CD14-positive monocyte (primary cell): Measurements from ENCODE around the gene ANKRD55. TPM values are rescaled to one million over a fixed set of nuclear protein-coding genes. Genes with fewer than 3 reads are reported as not detected.

Experiments
- DNase-seq, 3 donors: peaks; one replicate each; pipeline ENCODE4 v3.0.0-alpha.2; 2011 to 2022
- H2AFZ ChIP-seq: 2 replicates; pipeline ENCODE4 v1.6.0; 2012; ENCODE audit warnings: mild to moderate bottlenecking, low read depth, low read length, inconsistent platforms; ENCODE audit not compliant: insufficient read depth, poor library complexity, severe bottlenecking
- H3K27ac ChIP-seq, 2 donors: 1 replicate in 1 of 2; 2 replicates in 1 of 2; pipeline ENCODE4 v1.5.1; 2012 to 2013; ENCODE audit warnings: low read length in 2 of 2, control low read depth in 1 of 2, inconsistent platforms in 1 of 2, low read depth in 1 of 2, mild to moderate bottlenecking in 1 of 2
- H3K27me3 ChIP-seq, 2 donors: one replicate each; pipeline versions ENCODE4 v1.6.0 to v1.6.1; 2011 to 2013; ENCODE audit warnings: low read length in 2 of 2; ENCODE audit not compliant: control insufficient read depth in 2 of 2, insufficient read depth in 2 of 2
- H3K36me3 ChIP-seq, 2 donors: replicated peaks in 1 of 2; 1 replicate in 1 of 2; 2 replicates in 1 of 2; pipeline versions ENCODE4 v1.5.1 to v1.6.1; 2012 to 2013; ENCODE audit warnings: low read length in 2 of 2, control low read depth in 1 of 2, inconsistent platforms in 1 of 2, mild to moderate bottlenecking in 1 of 2; ENCODE audit not compliant: insufficient read depth in 2 of 2, control insufficient read depth in 1 of 2
- H3K4me1 ChIP-seq, 2 donors: 1 replicate in 1 of 2; 2 replicates in 1 of 2; pipeline versions ENCODE4 v1.5.1 to v1.6.1; 2012 to 2013; ENCODE audit warnings: low read length in 2 of 2, control low read depth in 1 of 2, inconsistent platforms in 1 of 2, mild to moderate bottlenecking in 1 of 2, moderate library complexity in 1 of 2; ENCODE audit not compliant: insufficient read depth in 2 of 2, control insufficient read depth in 1 of 2
- H3K4me2 ChIP-seq: replicated peaks from 2 replicates; pipeline ENCODE3; 2012; ENCODE audit warnings: low read length, moderate library complexity, mild to moderate bottlenecking; ENCODE audit not compliant: poor library complexity, severe bottlenecking; ENCODE audit errors: extremely low read depth
- H3K4me3 ChIP-seq, 3 experiments: fragments of 200-600 bp in 1 of 3; sonication (generic) in 1 of 3; replicated peaks in 1 of 3; 1 replicate in 2 of 3; 2 replicates in 1 of 3; pipeline ENCODE4 v1.5.1; 2011 to 2013; ENCODE audit warnings: low read length in 3 of 3, mild to moderate bottlenecking in 3 of 3, control low read depth in 2 of 3, low read depth in 2 of 3, inconsistent platforms in 1 of 3, moderate library complexity in 1 of 3
- H3K79me2 ChIP-seq: 2 replicates; pipeline ENCODE4 v1.6.0; 2012; ENCODE audit warnings: mild to moderate bottlenecking, control low read depth, inconsistent platforms, low read length, moderate library complexity; ENCODE audit not compliant: insufficient read depth
- H3K9ac ChIP-seq: 2 replicates; pipeline ENCODE4 v1.6.0; 2017; ENCODE audit warnings: low read length, mild to moderate bottlenecking; ENCODE audit not compliant: insufficient read depth, poor library complexity, severe bottlenecking
- H3K9me3 ChIP-seq, 2 donors: replicated peaks in 1 of 2; 1 replicate in 1 of 2; 2 replicates in 1 of 2; pipeline versions ENCODE4 v1.5.1 to v1.6.1; 2012 to 2013; ENCODE audit warnings: low read length in 2 of 2, control low read depth in 1 of 2; ENCODE audit not compliant: control insufficient read depth in 1 of 2, insufficient read depth in 1 of 2
- H4K20me1 ChIP-seq: 2 replicates; pipeline ENCODE4 v1.6.0; 2012; ENCODE audit warnings: mild to moderate bottlenecking, low read length, control low read depth, moderate library complexity; ENCODE audit not compliant: insufficient read depth
- H3K27ac Mint-ChIP-seq, 7 donors: one replicate each; pipeline ENCODE4 v1.8.0; 2020; ENCODE audit warnings: mild to moderate bottlenecking in 7 of 7, mixed read lengths in 7 of 7, moderate library complexity in 6 of 7, inconsistent platforms in 2 of 7
- H3K27me3 Mint-ChIP-seq, 3 donors: one replicate each; pipeline ENCODE4 v1.8.0; 2021 to 2022; ENCODE audit warnings: low read depth in 3 of 3, mild to moderate bottlenecking in 3 of 3, mixed read lengths in 3 of 3, moderate library complexity in 3 of 3, inconsistent platforms in 1 of 3
- H3K36me3 Mint-ChIP-seq, 2 donors: one replicate each; pipeline ENCODE4 v1.8.0; 2020; ENCODE audit warnings: mixed read lengths in 2 of 2, inconsistent platforms in 1 of 2, mild to moderate bottlenecking in 1 of 2
- H3K4me1 Mint-ChIP-seq: one replicate; pipeline ENCODE4 v1.8.0; 2020; ENCODE audit warnings: mild to moderate bottlenecking, mixed read lengths
- H3K4me3 Mint-ChIP-seq, 2 donors: one replicate each; pipeline ENCODE4 v1.8.0; 2020; ENCODE audit warnings: mild to moderate bottlenecking in 2 of 2, mixed read lengths in 2 of 2, moderate library complexity in 1 of 2
- H3K9me3 Mint-ChIP-seq, 7 donors: one replicate each; pipeline ENCODE4 v1.8.0; 2020 to 2022; ENCODE audit warnings: mixed read lengths in 7 of 7, mild to moderate bottlenecking in 6 of 7, moderate library complexity in 6 of 7, inconsistent platforms in 2 of 7
- CTCF ChIP-seq: fragments of 200-600 bp; IDR thresholded peaks from one replicate; pipeline ENCODE4 v1.8.0; 2022; ENCODE audit warnings: antibody characterized with exemption, mild to moderate bottlenecking
- WGBS: methylation state at CpG from one replicate; pipeline ENCODE4 v1.1.5; 2013; ENCODE audit warnings: missing lambda C conversion rate; ENCODE audit not compliant: insufficient coverage; 5-methylcytosine and 5-hydroxymethylcytosine counted together
- intact Hi-C, 2 donors: fragments of 100-400 bp; cut with micrococcal nuclease; formaldehyde crosslinking; loops; one replicate each; pipeline versions ENCODE4 v1.15.0 to v1.15.1; 2023
- polyA plus RNA-seq, 3 donors: library from polyadenylated mRNA; depleted of rRNA in 1 of 3; unstranded in 2 of 3; stranded (reverse) in 1 of 3; fragments of 300-500 nt in 2 of 3; fragments of >200 nt in 1 of 3; fragmentation: Illumina TruSeq in 2 of 3; gene quantifications; 1 replicate in 2 of 3; 2 replicates in 1 of 3; pipeline ENCODE4 v1.2.3, GENCODE V29; 2012 to 2021

ANKRD55 gene
- polyA plus RNA-seq, 3 donors = 0.20 to 0.55 (median 0.28) TPM

GRCh38 chr5:56247592-56247991 is 14.5 kb upstream of the ANKRD55 start:
- DNase-seq = no peak
- Histone ChIP-seq H3K9me3 (peaks cover 11% of the 10 kb centered on the region in 2 donors), H2AFZ (no peak overlapping the region), H3K4me3 (no peak overlapping the region), H3K36me3 (no peaks in the 10 kb centered on the region), H3K27ac (no peak overlapping the region), H4K20me1 (no peaks in the 10 kb centered on the region), H3K79me2 (no peaks in the 10 kb centered on the region), H3K27me3 (no peaks in the 10 kb centered on the region), H3K4me1 (peaks cover 7 to 8% of the 10 kb centered on the region in 2 donors), H3K9ac (no peak overlapping the region), H3K4me2 (no peak overlapping the region)
- Mint-ChIP-seq H3K27ac (no peak overlapping the region), H3K4me3 (no peak overlapping the region), H3K9me3 (peaks cover 4 to 17% (median 10%) of the 10 kb centered on the region in 7 donors), H3K27me3 (no peaks in the 10 kb centered on the region), H3K4me1 (peaks cover 21% of the 10 kb centered on the region), H3K36me3 (no peaks in the 10 kb centered on the region)
- TF ChIP-seq CTCF = no peak
- intact Hi-C loops = no loop called here
- no CpG with 5 or more reads among the region's 3 CpGs for WGBS

- H2AFZ ChIP-seq = no peak overlapping the region
- peaks cover 5 to 6% of the 10 kb centered on the region in 2 donors for H3K4me1 ChIP-seq
- WGBS = 100% methylated on average over 3 of the region's 6 CpGs
- peaks cover 15% of the 10 kb centered on the region for H3K4me1 Mint-ChIP-seq
- no peak overlapping the region for H3K9ac ChIP-seq
- no peaks in the 10 kb centered on the region for H3K36me3 ChIP-seq
- H3K27ac ChIP-seq = no peak overlapping the region
- no peak overlapping the region for H3K4me3 ChIP-seq
- TF ChIP-seq CTCF = no peak
- H3K27ac Mint-ChIP-seq = no peak overlapping the region
- intact Hi-C loops = no loop called here
- H4K20me1 ChIP-seq = no peaks in the 10 kb centered on the region
- H3K27me3 ChIP-seq = no peaks in the 10 kb centered on the region
- H3K9me3 ChIP-seq = peaks cover 11 to 16% of the 10 kb centered on the region in 2 donors
- no peak overlapping the region for H3K4me3 Mint-ChIP-seq
- no peaks in the 10 kb centered on the region for H3K79me2 ChIP-seq
- no peaks in the 10 kb centered on the region for H3K27me3 Mint-ChIP-seq
- H3K9me3 Mint-ChIP-seq = peaks cover 4 to 24% (median 14%) of the 10 kb centered on the region in 7 donors
- no peak for DNase-seq
- no peaks in the 10 kb centered on the region for H3K36me3 Mint-ChIP-seq
- no peak overlapping the region for H3K4me2 ChIP-seq
These were observed 13.6 kb upstream of the ANKRD55 start for GRCh38 chr5:56246769-56247168.
